GM19043 (cell line): ENCODE measurements around the gene RGS7.
"Not testable (repeated sequence)": the region's sequence is repeated elsewhere in the genome, so short reads cannot be mapped to it uniquely, and the experiment has no call there.

Source experiments
- ATAC-seq: cut with Tn5 transposase; IDR thresholded peaks from one replicate; pipeline ENCODE4 v1.9.1; 2021; ENCODE audit warnings: low read depth; ENCODE audit not compliant: unreplicated experiment

Gene RGS7

DNA sequence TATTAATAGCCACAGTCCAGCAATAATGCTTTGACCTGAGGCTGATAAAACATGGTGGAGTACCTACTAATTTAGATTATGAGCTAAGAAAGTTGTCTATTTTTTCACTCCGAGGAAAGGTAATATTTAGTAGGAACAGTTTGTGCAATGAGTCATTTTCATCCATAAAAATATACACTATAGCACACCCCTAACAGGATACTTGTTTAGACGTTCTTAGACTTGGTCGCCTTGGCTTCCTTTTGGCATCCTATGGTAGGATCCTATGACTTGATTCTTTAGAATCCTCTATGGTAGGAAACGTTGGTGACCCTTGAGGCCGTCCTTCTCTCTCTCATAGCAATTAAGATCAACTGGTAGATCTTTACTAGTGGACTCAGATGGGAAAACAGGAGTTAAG lies 81.8 kb downstream of the RGS7 start:
- no peak for ATAC-seq

DNA sequence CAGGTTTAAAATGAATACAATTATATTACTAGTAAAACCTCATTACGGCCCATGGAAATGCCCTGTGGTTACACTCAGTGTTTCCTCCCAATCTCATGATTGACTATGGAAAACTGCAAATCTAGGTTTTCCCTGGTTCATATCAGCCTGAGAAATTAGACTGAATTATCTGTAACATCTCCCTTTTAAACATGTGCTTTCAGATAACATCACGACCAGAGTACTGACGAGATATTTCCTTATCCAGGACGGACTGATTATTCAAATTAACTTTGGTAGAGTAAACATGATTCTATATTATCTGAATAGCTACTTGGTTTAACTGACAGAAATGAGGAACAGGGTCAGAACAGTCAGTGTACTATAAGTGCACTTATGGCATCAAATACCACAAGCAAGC lies 82.3 kb downstream of the RGS7 start:
- ATAC-seq, result no peak

DNA sequence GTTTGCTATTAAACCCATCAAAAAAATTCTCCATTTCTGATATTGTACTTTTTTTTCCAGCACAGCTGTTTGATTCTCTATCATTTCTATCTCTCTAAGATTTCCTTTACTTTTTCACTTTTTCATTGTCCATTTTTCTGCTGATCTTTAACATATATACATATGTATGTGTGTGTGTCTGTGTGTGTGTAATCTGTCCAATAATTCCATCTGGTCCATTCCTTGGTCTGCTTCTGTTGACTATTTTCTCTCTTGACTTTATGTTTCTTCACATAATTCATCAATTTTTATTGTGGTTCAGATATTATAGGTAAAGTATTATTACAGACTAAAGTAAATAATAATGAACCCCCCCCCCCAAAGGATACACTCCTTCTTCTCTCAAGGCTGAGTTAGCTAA lies 84.2 kb downstream of the RGS7 start:
- no peak for ATAC-seq

DNA sequence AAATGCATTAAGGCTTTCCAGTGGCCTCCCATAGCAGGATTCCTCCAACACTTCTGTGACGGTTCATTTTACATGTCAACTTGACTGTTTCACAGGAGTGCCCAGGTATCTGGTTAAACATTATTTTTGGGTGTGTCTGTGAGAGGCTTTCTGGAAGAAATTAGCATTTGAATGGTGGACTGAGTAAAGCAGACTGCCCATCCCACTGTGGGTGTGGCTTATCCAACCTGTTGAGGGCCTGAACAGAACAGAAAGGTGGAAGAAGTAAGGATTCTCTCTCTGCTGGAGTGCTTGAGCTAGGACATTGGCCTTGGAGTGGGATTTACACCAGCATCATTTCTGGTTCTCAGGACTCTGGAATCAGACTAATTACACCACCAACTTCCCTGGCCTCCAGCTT lies 85.6 kb downstream of the RGS7 start:
- no peak for ATAC-seq

DNA sequence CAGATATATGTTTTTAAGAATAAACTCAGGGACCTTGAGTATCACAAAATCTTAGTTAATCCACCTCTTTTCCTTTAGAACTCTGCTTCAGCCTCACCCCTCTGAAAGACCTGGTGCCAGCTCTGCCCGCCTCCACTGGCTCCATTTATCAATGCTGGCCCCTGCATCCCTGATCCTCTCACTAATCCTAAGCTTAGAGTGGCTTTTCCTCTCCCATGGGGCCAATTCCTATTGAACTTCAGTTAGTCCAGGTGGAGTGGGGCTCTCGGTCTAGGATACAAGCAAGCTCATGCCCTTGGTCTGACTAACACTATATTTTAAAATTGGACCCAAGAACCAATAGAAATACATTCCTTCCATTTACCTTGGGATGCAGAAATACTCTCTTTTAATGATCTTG lies 87.0 kb downstream of the RGS7 start:
- no peak for ATAC-seq

DNA sequence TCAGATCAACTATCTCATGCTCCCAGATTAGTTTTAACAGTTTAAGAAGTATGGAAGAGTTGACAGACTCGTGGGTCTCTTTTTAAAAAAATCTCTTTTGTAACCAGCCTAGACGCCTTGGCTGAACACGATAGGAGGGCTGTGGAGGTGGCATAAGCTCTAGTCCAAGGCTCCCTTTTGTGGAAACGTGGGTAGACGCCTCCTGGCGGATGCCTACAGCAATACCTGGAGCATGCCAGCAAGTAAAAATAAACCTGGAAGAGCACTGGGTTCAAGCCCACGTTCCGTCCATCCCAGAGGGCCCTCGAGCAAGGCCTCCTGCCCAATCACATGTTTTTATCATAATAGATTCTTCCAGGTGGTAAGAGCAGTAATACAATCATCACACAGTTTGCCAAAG lies 87.9 kb downstream of the RGS7 start:
- ATAC-seq, result no peak

DNA sequence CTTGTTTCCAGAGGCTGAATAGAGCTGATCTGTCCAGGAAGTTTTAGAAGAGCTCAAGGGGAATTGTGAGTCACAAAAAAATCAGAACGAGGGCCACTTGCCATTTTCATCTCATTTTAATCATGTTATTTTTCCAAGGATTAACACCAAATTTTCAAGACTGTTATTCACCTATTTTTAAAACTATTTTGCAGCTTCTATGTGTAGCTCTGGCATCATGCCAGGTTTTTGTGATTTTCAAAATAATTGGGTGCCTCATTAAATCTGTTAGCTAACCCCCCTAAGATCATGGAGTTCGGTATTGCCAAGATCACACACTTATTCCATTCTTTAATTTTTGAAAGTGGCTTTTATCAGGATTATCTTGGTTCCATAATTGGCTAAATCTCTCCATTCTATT lies 90.9 kb downstream of the RGS7 start:
- ATAC-seq, result no peak

DNA sequence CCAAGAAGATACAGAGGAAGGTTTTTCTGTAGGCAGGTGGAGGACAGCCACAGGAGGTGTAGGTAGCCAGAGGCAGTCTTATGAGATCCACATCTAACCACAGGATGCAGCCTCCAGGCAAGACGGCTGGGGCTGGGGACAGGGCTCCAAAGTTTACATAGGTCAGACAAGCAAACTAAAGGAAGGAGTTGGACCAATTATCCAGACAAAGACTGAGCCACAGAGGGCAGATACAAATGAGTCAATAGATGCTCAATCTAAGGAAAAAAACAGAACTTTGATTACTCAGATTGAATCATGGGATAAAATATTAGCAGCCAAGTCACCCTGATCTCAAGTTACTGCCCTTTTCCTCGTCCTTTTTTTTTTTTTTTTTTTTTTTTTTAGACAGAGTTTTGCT lies 91.6 kb downstream of the RGS7 start:
- ATAC-seq, result no peak

DNA sequence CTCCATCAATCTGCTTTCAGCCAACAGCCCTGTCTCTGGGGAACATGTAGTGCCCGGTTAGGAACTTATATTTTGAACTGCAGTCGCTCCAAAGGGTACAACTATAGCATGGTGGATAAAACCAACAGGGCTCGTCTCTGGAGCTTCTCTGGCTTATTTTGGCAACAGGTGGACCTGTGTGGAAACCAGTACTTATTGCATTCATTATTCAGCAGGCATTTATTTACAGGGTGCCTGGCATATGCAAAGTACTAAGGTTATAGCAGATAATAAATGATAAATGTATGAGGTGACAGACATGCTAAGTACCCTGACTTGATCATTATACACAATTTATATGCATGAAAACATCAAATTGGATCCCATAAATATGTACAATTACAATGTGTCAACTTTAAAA lies 93.7 kb downstream of the RGS7 start:
- no peak for ATAC-seq

DNA sequence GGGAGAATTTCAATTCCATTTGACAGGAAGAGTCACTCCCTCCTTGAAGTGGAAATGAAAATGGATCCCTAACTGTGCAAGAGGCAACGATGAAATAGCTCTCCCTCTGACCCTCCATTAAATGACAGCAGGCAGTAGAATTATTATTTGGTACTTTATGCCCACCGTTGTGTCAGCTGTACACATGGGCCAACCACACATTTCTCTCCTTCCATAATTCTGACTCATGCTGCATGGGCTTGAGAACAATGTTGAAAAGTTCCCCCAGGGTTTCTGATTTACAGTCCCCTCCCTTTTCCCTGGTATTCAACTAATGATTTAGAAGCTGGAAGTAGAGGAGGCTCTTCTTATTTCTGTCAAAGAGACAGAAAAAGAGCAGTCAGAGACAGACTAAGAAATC lies 103.5 kb downstream of the RGS7 start:
- no peak for ATAC-seq

DNA sequence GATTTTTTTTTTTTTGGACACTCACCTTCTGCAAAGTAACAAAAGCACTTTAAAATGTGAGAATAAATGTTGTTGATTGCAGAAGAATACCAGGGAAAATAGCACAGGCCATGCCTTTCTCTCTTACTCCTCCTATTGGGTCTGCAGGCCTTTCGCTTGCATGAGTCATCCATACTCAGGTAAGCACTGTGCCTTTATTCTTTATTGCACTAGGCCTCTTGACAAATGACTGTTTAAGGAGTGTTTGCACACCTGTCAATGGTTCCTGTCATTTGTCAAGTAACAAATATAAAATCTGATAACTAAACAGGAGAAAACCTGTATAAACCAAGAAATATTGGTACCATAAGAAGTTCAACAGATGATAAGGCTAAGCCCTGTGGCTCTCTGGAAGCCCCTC lies 106.5 kb downstream of the RGS7 start:
- ATAC-seq, result no peak

DNA sequence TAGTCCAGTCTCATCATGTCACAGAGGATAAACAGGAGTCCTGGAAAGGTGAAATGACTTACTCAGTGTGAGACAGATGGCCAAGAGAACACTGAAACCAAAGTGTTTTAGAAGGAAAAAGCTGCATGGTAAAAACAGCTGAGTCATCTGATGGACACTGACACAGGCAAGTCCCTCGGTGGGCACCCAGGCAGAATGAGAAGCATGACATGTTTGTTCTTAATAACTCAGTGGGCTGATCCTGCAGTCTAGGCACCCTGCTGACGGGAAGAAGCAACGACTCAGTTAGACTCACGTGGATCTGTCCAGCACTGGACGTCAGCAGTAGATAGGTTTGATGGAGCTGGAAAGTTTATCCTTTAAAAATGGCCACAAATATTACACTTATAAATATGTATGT lies 116.9 kb downstream of the RGS7 start:
- ATAC-seq, result no peak

DNA sequence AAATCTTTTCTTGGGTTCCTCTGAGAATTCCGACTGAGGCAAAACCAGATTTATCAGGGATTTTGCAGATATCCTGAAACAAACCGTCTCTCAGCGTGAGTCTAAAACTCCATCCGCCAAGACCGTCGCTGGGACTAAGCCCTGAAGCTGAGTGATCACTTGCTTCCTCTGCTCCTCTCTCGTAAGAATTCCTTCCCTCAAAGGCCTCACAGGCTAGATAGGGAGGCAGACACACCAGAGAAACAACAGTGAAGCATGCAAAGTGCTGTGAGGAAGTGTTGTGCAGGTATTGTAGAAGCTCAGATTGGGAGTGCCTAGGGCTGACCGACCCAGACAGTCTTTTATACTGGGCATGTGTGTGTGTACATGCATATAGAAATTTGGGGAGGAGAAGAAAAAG lies 119.1 kb downstream of the RGS7 start:
- no peak for ATAC-seq

DNA sequence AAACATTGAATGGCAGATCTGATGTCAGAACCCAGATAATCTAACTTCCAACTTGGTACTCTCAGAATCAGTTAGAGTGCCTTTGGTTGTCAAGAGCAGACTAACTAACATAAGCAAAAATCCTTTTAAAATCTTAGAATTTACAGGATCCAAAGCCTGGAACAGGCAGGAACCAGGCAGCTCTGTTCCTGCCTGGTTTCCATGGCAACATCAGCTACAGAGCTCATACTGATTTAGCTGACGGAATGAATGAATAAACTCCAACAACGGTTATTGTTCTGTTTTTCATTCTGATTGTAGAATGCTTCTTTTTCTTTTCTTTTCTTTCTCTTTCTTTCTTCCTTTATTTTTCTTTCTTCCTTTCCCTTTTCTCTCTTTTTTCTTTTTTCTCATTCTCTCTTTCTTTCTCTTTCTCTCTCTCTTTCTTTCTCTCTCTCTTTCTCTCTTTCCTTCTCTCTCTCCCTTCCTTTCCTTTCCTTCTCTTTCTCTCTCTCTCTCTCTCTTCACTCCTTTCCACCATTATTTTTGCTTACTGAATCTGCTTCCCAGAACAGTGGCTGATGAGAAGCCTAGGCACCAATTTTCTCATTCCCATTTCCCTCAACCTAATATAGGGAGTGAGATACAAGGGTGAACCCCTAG lies 121.6 kb downstream of the RGS7 start:
- ATAC-seq, result no peak

DNA sequence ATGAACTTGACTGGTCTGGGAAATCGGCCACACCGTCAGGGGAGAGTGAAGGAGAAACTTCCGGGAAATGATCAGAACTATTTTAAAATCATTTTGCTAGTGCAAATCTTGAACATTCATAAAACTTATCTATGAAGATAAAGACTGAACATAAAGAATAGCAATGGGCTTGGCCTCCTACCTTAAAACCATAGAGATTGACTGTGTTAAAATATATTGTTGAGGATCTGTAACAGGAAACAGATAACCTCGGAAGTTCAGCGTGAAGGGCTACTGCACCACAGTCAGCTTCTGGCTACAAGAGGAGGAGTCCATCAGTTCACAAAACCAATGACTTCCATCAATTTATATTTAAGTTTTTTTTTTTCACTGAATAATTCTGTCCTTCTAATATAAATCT lies 127.3 kb downstream of the RGS7 start:
- no peak for ATAC-seq

DNA sequence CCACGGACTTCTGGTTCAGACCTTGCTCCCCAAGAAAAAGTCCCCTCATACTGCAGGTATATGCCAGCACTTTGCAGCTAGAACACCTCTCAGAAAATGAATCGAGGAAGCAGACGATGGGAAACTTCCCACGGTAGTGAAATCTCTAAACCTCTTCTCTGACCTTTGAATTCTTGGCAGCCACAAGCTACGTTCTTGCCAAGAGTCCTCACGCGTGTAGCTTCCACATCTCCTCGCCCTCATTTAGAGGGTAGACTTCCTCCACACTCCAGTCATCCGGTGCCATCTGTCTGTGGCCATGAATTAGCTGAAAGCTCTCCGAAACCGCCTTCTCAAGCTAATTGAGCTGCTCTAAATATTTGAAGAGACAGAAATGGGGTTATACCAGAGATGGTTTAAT lies 127.8 kb downstream of the RGS7 start:
- ATAC-seq, result no peak

DNA sequence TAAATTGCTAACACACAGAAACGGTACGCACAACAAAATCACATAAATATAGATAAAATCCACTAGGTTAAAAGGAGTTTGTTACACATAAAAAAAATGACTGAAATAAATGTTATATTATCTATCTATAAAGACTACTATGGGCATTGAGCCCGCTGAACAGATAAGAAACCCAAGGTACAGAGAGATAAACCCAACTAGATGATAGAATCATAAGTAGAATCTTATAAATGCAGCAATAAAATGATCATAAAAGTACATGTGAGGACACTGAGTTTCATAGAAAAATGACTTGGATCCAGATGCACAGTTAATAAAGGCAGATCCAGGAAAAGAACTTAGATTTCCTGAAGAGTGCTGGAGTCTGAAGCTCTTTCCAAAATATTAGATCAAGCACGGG lies 128.7 kb downstream of the RGS7 start:
- ATAC-seq, result no peak

DNA sequence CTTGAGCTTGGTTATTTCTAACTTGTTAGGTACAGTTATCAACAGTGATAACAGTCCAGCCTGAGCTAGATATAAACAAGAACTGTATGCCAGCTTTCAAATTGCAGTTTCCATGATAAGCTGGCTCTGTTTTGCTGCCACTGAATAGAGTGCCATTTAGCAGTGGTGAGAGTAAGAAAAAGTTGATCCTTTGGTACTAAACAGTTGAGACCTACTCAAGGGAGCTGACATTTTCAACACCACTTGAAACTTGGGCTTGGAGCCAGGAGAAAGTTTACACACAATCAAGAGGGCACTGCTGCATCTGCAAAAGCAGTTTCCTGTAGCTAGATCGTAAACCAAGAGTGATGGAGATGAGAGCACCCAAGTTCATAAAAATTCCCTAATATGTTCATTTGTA lies 131.3 kb downstream of the RGS7 start:
- no peak for ATAC-seq

DNA sequence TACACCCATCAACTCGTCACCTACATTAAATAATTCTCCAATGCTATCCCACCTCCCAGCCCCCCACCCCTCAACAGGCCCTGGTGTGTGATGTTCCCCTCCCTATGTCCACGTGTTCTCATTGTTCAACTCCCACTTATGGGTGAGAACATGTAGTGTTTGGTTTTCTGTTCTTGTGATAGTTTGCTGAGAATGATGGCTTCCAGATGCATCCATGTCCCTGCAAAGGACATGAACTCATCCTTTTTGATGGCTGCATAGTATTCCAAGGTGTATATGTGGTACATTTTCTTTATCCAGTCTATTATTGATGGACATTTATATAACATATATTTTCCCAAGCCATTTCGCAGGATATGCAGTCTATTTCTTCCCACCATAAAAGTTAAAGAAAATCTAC lies 132.8 kb downstream of the RGS7 start:
- not testable (repeated sequence) for ATAC-seq

DNA sequence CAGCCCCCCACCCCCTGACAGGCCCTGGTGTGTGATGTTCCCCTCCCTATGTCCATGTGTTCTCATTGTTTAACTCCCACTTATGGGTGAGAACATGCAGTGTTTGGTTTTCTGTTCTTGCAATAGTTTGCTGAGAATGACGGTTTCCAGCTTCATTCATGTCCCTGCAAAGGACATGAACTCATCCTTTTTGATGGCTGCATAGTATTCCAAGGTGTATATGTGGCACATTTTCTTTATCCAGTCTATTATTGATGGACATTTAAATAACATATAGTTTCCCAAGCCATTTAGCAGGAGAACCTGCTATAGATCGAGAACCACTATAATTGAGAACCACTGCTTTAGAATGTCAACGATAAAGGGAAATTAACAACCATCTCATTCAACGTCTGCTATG lies 134.2 kb downstream of the RGS7 start:
- ATAC-seq, result not testable (repeated sequence)

DNA sequence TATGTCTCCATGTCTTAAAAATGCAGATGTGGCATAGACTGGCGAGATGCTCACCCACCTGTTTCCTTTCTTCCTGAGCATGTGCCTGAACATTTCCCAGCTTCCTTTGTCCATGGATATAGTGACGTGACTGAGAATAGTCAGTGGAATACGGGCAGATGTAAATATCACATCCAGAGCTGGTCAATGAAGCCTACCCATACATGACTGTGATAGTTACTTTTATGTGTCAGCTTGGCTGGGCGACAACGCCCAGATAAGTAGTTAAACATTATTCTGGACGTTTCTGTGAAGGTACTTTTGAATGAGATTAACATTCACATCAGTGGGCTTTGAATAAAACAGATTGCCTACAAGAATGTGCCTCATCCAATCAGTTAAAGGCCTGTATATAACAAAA lies 135.7 kb downstream of the RGS7 start:
- no peak for ATAC-seq

DNA sequence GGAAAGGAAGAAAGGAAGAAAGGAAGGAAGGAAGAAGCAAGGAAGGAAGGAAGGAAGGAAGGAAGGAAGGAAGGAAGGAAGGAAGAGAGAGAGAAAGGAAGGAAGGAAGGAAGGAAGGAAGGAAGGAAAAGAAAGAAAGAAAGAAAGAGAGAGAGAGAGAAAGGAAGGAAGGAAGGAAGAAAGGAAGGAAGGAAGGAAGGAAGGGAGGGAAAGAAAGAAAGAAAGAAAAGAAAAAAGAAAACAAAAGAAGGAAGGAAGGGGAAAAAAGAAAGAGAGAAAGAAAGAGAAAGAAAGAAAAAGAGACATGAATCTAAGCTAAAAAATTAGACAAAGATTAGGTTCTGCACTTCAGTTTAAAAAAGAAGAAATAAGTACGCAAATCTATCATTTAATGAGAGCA lies 136.1 kb downstream of the RGS7 start:
- ATAC-seq, result not testable (repeated sequence)

DNA sequence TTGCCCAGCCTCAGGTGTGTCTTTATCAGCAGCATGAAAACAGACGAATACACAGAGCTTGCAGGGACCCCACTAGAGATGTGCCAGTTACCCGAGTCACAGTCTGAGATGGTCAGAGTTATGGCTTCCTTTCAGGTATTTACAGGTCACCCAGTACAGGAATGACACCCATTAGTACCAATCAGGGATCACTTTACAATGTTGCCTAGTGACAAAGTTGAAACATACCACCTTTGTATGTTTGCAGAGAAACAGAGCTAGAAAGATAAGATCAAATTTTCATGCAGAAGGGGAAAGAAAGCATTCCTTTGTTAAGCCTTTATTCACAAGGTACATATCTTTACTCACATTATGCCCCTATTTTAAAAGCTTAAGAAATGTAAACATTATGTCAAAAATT lies 137.6 kb downstream of the RGS7 start:
- ATAC-seq, result no peak
